HepG2 (cell line): ENCODE measurements around the gene BAMBI.

ENCODE experiments used
- SAFB2 ChIP-seq: sonication (generic); formaldehyde crosslinking; IDR thresholded peaks from 2 replicates; pipeline ENCODE4 v1.5.1; 2020; ENCODE audit warnings: missing genetic modification reagents, low read depth, mild to moderate bottlenecking, borderline replicate concordance
- ZNF446 ChIP-seq: sonication (generic); formaldehyde crosslinking; IDR thresholded peaks from 2 replicates; pipeline ENCODE4 v1.5.0; 2020; ENCODE audit warnings: mild to moderate bottlenecking, missing genetic modification reagents

DNA sequence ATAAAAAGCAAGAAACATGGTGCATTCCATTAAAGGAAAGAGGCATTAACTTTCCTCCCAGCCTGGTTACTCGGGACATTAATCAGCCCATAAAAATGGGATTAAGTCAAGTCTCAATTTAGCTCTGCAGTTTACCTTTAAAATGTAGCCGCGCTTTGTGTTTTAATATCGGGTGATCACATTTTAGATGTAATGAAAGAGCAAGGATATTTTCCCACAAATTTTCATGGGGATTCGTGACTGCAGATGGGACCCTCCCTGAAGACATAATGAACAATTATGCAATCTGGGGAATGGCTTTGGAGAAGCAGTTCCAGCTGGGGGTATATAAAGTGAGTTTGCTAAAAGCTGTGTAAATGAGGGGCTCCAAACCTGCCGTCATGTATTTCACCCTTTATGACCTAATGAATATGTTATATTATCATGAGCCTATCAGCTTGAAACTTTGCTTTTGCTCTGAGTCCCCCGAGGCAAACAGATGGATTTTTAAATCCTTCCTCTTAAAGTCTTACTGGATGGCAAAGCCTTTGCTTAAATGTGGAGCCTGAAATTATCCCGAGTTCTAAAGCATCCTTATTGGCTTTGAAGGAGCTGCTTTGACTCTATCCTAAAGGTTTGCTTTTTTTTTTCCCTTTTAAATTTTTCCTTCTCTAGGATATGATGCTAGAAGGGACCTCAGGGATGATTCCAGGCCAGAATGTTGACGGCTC lies 31.8 kb downstream of the BAMBI start:
- TF ChIP-seq SAFB2 (CRISPR knock-in tag) (no peak), ZNF446 (CRISPR knock-in tag) (no peak)
